Measurements from ENCODE around the gene BMS1. TPM values are rescaled to one million over a fixed set of nuclear protein-coding genes. Genes with fewer than 3 reads are reported as not detected.

BMS1 gene
- total RNA-seq, 6 experiments from 2014 or later = 20.3 to 23.3 (median 22.7) TPM

- TF ChIP-seq CTCF (IDR thresholded peaks at IDR 0.05) = no peak
- Mint-ChIP-seq H3K36me3 (ENCODE audit: low read depth) (no peaks in the 10 kb centered on the region), H3K4me3 (peak overlapping the region; percentile 68), H3K9me3 (no peaks in the 10 kb centered on the region), H3K27me3 (ENCODE audit: insufficient read depth) (peaks cover 22% of the 10 kb centered on the region), H3K27ac (no peak overlapping the region), H3K4me1 (ENCODE audit: low read depth) (peaks cover 11% of the 10 kb centered on the region)
- DNase-seq = peak; percentile 41
Measured at GRCh38 chr10:42875798-42876341, 93.3 kb downstream of the BMS1 start.

GRCh38 chr10:42876476-42876875 is 93.9 kb downstream of the BMS1 start:
- Mint-ChIP-seq H3K27ac (no peak overlapping the region), H3K4me3 (no peak overlapping the region), H3K36me3 (ENCODE audit: low read depth) (no peaks in the 10 kb centered on the region), H3K4me1 (ENCODE audit: low read depth) (peaks cover 11% of the 10 kb centered on the region), H3K27me3 (ENCODE audit: insufficient read depth) (peaks cover 19% of the 10 kb centered on the region), H3K9me3 (no peaks in the 10 kb centered on the region)
- no peak for TF ChIP-seq CTCF (IDR thresholded peaks at IDR 0.05)
- no peak for DNase-seq

GRCh38 chr10:42876945-42877344 is 94.3 kb downstream of the BMS1 start:
- peaks cover 1% of the 10 kb centered on the region for H3K9me3 Mint-ChIP-seq
- no peak overlapping the region for H3K4me3 Mint-ChIP-seq
- H3K36me3 Mint-ChIP-seq (ENCODE audit: low read depth) = peaks cover under 1% of the 10 kb centered on the region; the same call in 1 of the 2 replicates

GRCh38 chr10:42877496-42878030 is 95.0 kb downstream of the BMS1 start:
- no peak overlapping the region for H3K27ac Mint-ChIP-seq
- peaks cover 8% of the 10 kb centered on the region for H3K9me3 Mint-ChIP-seq
- H3K4me1 Mint-ChIP-seq (ENCODE audit: low read depth) = peaks cover 11% of the 10 kb centered on the region
- no peak overlapping the region for H3K4me3 Mint-ChIP-seq
- peaks cover 17% of the 10 kb centered on the region for H3K27me3 Mint-ChIP-seq (ENCODE audit: insufficient read depth)
- no peak for DNase-seq
- peaks cover 7% of the 10 kb centered on the region; the same call in 1 of the 2 replicates for H3K36me3 Mint-ChIP-seq (ENCODE audit: low read depth)
- TF ChIP-seq CTCF (IDR thresholded peaks at IDR 0.05) = no peak

More at GRCh38 chr10:42876945-42877344, 94.3 kb downstream of the BMS1 start:
- TF ChIP-seq CTCF (IDR thresholded peaks at IDR 0.05) = no peak
- H3K4me1 Mint-ChIP-seq (ENCODE audit: low read depth) = peaks cover 11% of the 10 kb centered on the region
- peaks cover 18% of the 10 kb centered on the region for H3K27me3 Mint-ChIP-seq (ENCODE audit: insufficient read depth)
- no peak for DNase-seq
- no peak overlapping the region for H3K27ac Mint-ChIP-seq

- Mint-ChIP-seq H3K27me3 (ENCODE audit: insufficient read depth) (peaks cover 16% of the 10 kb centered on the region), H3K4me3 (no peak overlapping the region), H3K9me3 (peaks cover 12% of the 10 kb centered on the region), H3K27ac (no peak overlapping the region), H3K36me3 (ENCODE audit: low read depth) (peaks cover 11% of the 10 kb centered on the region; the same call in 1 of the 2 replicates), H3K4me1 (ENCODE audit: low read depth) (peaks cover 11% of the 10 kb centered on the region)
- no peak for TF ChIP-seq CTCF (IDR thresholded peaks at IDR 0.05)
- DNase-seq = no peak
Measured at GRCh38 chr10:42878134-42878820, 95.7 kb downstream of the BMS1 start.
